Mammary epithelial cell (primary cell): ENCODE data around the gene EXOC6B.

Experiments used
- EZH2 ChIP-seq: IDR thresholded peaks from 2 replicates; pipeline ENCODE4 v1.6.1; 2012; ENCODE audit warnings: low read length, inconsistent platforms, borderline replicate concordance
- TF ChIP-seq, protein P1 (sequence below), 2 donors: IDR thresholded peaks in 1 of 2; conservative IDR thresholded peaks in 1 of 2; 2 replicates each; pipeline ENCODE4 v1.5.1; 2011 to 2012; ENCODE audit warnings: inconsistent platforms in 2 of 2, low read length in 2 of 2, mild to moderate bottlenecking in 2 of 2, control low read depth in 1 of 2, low read depth in 1 of 2; ENCODE audit not compliant: insufficient read depth in 1 of 2; ENCODE audit errors: extremely low read depth in 1 of 2

DNA sequence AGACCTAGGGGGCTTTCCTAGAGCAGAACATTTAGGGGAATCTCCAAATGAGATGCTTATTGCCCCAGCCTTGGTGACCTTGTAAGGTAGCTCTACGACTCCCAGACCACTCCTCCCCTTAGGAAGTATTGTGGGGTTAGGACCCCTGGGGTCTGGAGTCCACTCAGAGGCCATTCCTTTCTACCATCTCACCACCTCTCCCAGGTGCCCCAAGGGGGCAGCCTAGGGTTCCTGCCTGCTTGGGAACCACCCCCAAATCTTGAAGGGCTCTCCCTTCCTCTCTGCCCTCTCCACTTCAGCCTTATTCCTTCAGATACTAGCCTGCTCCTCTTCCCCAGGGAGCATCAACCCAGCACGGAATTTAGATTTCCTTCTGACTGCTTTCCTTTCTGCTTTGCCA, 17.5 kb upstream of the EXOC6B start:
- TF ChIP-seq, protein P1, sequence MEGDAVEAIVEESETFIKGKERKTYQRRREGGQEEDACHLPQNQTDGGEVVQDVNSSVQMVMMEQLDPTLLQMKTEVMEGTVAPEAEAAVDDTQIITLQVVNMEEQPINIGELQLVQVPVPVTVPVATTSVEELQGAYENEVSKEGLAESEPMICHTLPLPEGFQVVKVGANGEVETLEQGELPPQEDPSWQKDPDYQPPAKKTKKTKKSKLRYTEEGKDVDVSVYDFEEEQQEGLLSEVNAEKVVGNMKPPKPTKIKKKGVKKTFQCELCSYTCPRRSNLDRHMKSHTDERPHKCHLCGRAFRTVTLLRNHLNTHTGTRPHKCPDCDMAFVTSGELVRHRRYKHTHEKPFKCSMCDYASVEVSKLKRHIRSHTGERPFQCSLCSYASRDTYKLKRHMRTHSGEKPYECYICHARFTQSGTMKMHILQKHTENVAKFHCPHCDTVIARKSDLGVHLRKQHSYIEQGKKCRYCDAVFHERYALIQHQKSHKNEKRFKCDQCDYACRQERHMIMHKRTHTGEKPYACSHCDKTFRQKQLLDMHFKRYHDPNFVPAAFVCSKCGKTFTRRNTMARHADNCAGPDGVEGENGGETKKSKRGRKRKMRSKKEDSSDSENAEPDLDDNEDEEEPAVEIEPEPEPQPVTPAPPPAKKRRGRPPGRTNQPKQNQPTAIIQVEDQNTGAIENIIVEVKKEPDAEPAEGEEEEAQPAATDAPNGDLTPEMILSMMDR (conservative IDR thresholded peaks at IDR 0.05 in 1 of 2, IDR thresholded peaks at IDR 0.05 in 1 of 2; ENCODE audit: extremely low read depth in 1 of 2, insufficient read depth in 1 of 2, low read depth in 1 of 2, low read length in 2 of 2) = no peak
- TF ChIP-seq EZH2 = no peak
